OCI-LY3 (cell line): Measurements from ENCODE around the gene ACIN1.

ENCODE experiments used
- EZH2phosphoT487 ChIP-seq: fragments of 200-600 bp; shearing (Covaris generic); IDR thresholded peaks from 2 replicates; pipeline ENCODE4 v1.6.1; 2018; ENCODE audit warnings: antibody characterized with exemption, mixed run types, low read depth
- TF ChIP-seq, protein P1 (sequence below): fragments of 200-600, 300-600 bp; sonication (generic); IDR thresholded peaks from 2 replicates; pipeline ENCODE4 v1.5.1; 2014; ENCODE audit warnings: antibody characterized with exemption, low read length, low read depth

DNA sequence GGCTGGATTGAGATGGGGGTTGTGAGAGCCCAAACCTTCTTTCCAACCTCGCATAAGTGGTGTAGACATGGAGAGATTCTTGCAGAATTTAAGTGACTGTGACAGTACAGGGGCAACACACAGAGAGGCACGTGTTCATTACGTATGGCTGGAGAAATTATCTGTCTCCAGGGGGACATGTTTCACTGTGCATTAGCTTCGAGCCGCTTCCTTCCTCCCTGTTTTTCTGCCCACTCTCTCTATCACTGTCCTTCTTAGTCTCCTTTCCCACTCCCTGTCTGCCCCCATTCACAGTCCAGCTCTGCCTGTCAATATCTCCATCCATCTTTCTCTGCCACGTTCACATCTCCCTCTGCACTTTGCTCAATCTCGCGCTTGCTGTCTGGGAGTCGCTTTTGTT is 73.5 kb downstream of the ACIN1 start:
- TF ChIP-seq, protein P1, sequence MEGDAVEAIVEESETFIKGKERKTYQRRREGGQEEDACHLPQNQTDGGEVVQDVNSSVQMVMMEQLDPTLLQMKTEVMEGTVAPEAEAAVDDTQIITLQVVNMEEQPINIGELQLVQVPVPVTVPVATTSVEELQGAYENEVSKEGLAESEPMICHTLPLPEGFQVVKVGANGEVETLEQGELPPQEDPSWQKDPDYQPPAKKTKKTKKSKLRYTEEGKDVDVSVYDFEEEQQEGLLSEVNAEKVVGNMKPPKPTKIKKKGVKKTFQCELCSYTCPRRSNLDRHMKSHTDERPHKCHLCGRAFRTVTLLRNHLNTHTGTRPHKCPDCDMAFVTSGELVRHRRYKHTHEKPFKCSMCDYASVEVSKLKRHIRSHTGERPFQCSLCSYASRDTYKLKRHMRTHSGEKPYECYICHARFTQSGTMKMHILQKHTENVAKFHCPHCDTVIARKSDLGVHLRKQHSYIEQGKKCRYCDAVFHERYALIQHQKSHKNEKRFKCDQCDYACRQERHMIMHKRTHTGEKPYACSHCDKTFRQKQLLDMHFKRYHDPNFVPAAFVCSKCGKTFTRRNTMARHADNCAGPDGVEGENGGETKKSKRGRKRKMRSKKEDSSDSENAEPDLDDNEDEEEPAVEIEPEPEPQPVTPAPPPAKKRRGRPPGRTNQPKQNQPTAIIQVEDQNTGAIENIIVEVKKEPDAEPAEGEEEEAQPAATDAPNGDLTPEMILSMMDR, result no peak
- TF ChIP-seq EZH2phosphoT487, result no peak
